ENCODE data around the gene HNRNPLL. TPM values are rescaled to one million over a fixed set of nuclear protein-coding genes. Genes with fewer than 3 reads are reported as not detected.

The HNRNPLL gene
- total RNA-seq, 2 experiments from 2014 or later: 7.6 to 47.9 TPM

DNA sequence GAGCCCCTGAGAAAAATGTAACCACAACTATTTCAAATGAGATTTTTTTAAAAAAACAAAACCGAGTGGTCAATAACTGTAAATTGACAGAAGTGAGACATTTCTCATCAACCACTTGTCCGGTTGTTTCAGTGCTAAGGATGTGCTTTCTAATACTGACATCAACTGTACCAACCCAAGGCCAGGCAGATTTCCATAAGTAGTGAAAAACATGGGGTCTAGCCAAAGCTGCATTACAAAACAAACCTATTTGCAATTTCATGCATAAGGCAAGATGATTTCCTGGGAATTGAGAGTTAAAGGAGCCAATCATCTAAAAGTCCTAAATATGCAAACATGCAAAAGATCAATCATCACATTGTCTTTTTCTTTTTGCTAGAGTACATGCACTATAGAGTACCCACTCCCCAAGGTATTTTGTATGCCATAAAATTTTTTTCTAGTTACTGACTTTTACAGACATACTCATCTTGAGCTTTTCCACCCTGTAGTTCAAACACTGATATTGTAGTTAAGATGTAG, 22.6 kb downstream of the HNRNPLL start:
- ChIA-PET POLR2A (interaction anchor here (0.6 to 1.0 kb wide), 3 partner anchors 11 to 17 kb away, joined by 4 read pairs; no protein-coding TSS in a partner anchor), CTCF (ENCODE audit: unreplicated experiment) (no interaction called here)
- no peak for DNase-seq (ENCODE audit: low spot score)
- no TSS peak for BruUV-seq (replicated peaks)
- Histone ChIP-seq H3K9me2 (ENCODE audit: insufficient read depth, low read length) (no peaks in the 10 kb centered on the region), H3K27ac (ENCODE audit: low read depth, low read length, poor library complexity, severe bottlenecking) (no peak overlapping the region), H3K4me2 (ENCODE audit: low read length) (no peak overlapping the region), H3K9me3 (ENCODE audit: low read length) (no peaks in the 10 kb centered on the region), H4K20me1 (ENCODE audit: insufficient read depth, low read length) (no peaks in the 10 kb centered on the region), H3K36me3 (ENCODE audit: insufficient read depth, low read length) (peaks cover 10% of the 10 kb centered on the region; the same call in 1 of the 2 replicates), H3K4me1 (ENCODE audit: insufficient read depth, low read length, poor library complexity, severe bottlenecking) (peaks cover 7% of the 10 kb centered on the region), H3K4me3 (ENCODE audit: low read depth, low read length, poor library complexity, severe bottlenecking) (no peak overlapping the region), H2AFZ (ENCODE audit: low read length) (no peak overlapping the region), H3K79me2 (ENCODE audit: insufficient read depth, low read depth, low read length) (no peaks in the 10 kb centered on the region)
- intact Hi-C loops (cut with micrococcal nuclease; ENCODE audit: unreplicated experiment): loop anchor here (2.0 to 5.0 kb wide), 3 partner anchors 43 to 257 kb away; no protein-coding TSS in a partner anchor
- TF ChIP-seq EZH2phosphoT487 (IDR thresholded peaks at IDR 0.05; ENCODE audit: borderline replicate concordance, low read depth, low read length): no peak
- TF ChIP-seq, protein P1, sequence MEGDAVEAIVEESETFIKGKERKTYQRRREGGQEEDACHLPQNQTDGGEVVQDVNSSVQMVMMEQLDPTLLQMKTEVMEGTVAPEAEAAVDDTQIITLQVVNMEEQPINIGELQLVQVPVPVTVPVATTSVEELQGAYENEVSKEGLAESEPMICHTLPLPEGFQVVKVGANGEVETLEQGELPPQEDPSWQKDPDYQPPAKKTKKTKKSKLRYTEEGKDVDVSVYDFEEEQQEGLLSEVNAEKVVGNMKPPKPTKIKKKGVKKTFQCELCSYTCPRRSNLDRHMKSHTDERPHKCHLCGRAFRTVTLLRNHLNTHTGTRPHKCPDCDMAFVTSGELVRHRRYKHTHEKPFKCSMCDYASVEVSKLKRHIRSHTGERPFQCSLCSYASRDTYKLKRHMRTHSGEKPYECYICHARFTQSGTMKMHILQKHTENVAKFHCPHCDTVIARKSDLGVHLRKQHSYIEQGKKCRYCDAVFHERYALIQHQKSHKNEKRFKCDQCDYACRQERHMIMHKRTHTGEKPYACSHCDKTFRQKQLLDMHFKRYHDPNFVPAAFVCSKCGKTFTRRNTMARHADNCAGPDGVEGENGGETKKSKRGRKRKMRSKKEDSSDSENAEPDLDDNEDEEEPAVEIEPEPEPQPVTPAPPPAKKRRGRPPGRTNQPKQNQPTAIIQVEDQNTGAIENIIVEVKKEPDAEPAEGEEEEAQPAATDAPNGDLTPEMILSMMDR (conservative IDR thresholded peaks at IDR 0.05; ENCODE audit: low read length): no peak

DNA sequence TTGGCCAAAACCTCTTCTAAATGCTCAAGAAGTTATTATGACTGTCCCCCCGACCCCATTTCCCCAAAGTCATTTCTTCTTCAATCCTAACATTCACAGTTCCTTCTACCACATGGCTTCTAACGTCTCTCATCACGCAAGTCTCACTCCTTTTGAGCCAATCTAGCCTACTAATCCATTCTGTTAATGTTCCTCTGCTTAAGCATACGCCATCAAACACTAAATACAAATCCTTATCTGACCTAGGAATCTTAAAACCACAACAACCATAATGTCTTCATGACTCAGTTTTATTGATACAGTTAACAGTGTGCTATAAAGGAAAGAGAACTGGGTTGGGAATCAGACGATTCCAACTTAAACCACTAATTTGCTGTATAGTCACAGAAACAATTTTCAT, 23.9 kb downstream of the HNRNPLL start:
- H2AFZ ChIP-seq (ENCODE audit: low read length): no peak overlapping the region
- H3K4me2 ChIP-seq (ENCODE audit: low read length): no peak overlapping the region
- no peaks in the 10 kb centered on the region for H4K20me1 ChIP-seq (ENCODE audit: insufficient read depth, low read length)
- H3K4me3 ChIP-seq (ENCODE audit: low read depth, low read length, poor library complexity, severe bottlenecking): no peak overlapping the region
- no peak for DNase-seq (ENCODE audit: low spot score)
- H3K79me2 ChIP-seq (ENCODE audit: insufficient read depth, low read depth, low read length): no peaks in the 10 kb centered on the region
- ChIA-PET POLR2A (interaction anchor here (1.0 kb wide), 1 partner anchor 12 kb away, joined by 5 read pairs; no protein-coding TSS in a partner anchor), CTCF (ENCODE audit: unreplicated experiment) (no interaction called here)
- intact Hi-C loops (cut with micrococcal nuclease; ENCODE audit: unreplicated experiment): no loop called here
- H3K27ac ChIP-seq (ENCODE audit: low read depth, low read length, poor library complexity, severe bottlenecking): no peak overlapping the region
- no peaks in the 10 kb centered on the region for H3K9me2 ChIP-seq (ENCODE audit: insufficient read depth, low read length)
- H3K9me3 ChIP-seq (ENCODE audit: low read length): no peaks in the 10 kb centered on the region
- BruUV-seq (replicated peaks): no TSS peak
- H3K4me1 ChIP-seq (ENCODE audit: insufficient read depth, low read length, poor library complexity, severe bottlenecking): peaks cover 7% of the 10 kb centered on the region
- H3K36me3 ChIP-seq (ENCODE audit: insufficient read depth, low read length): peaks cover 10% of the 10 kb centered on the region; the same call in 1 of the 2 replicates
- no peak for TF ChIP-seq EZH2phosphoT487 (IDR thresholded peaks at IDR 0.05; ENCODE audit: borderline replicate concordance, low read depth, low read length)

DNA sequence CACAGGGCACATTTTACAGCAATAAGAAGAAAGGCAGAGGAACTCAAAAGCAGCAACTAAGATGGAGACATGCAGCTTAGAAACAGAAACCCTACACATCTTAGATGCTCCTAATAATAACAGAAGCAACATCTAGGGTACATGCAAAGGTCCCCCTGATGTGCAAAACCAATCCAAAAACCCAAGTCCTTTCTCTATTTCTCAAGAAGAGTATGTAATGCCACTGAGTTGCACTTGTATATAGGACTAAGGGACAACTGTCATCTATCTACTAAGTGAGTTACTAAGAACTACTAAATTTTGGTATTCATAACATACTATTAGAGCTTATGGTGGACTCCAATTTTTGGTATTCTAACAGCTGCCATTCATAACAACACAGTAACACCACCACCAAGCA, 28.4 kb downstream of the HNRNPLL start:
- H3K79me2 ChIP-seq (ENCODE audit: insufficient read depth, low read depth, low read length): no peaks in the 10 kb centered on the region
- intact Hi-C loops (cut with micrococcal nuclease; ENCODE audit: unreplicated experiment): no loop called here
- H4K20me1 ChIP-seq (ENCODE audit: insufficient read depth, low read length): no peaks in the 10 kb centered on the region
- CTCF ChIA-PET (ENCODE audit: unreplicated experiment): interaction anchor here (0.5 kb wide), 1 partner anchor 130 kb away, joined by 3 read pairs; no protein-coding TSS in a partner anchor
- no peak for TF ChIP-seq EZH2phosphoT487 (IDR thresholded peaks at IDR 0.05; ENCODE audit: borderline replicate concordance, low read depth, low read length)
- TF ChIP-seq, protein P1 (conservative IDR thresholded peaks at IDR 0.05; ENCODE audit: low read length): no peak
- H2AFZ ChIP-seq (ENCODE audit: low read length): no peak overlapping the region
- no peak for DNase-seq (ENCODE audit: low spot score)
- H3K36me3 ChIP-seq (ENCODE audit: insufficient read depth, low read length): peaks cover 20% of the 10 kb centered on the region; the same call in 1 of the 2 replicates
- no peaks in the 10 kb centered on the region for H3K4me1 ChIP-seq (ENCODE audit: insufficient read depth, low read length, poor library complexity, severe bottlenecking)
- H3K4me2 ChIP-seq (ENCODE audit: low read length): no peak overlapping the region
- BruUV-seq (replicated peaks): no TSS peak
- no peak overlapping the region for H3K4me3 ChIP-seq (ENCODE audit: low read depth, low read length, poor library complexity, severe bottlenecking)
- no peaks in the 10 kb centered on the region for H3K9me3 ChIP-seq (ENCODE audit: low read length)
- H3K9me2 ChIP-seq (ENCODE audit: insufficient read depth, low read length): no peaks in the 10 kb centered on the region
- POLR2A ChIA-PET: interaction anchor here (0.7 to 2.9 kb wide), 7 partner anchors 12 to 744 kb away, joined by 3 to 11 read pairs (median 3); no protein-coding TSS in a partner anchor
- H3K27ac ChIP-seq (ENCODE audit: low read depth, low read length, poor library complexity, severe bottlenecking): no peak overlapping the region
